Activated naive CD8-positive, alpha-beta T cell (primary cell): Measurements from ENCODE around the gene EXOSC7.

Experiments used
- H3K27ac Mint-ChIP-seq: one replicate; pipeline ENCODE4 v1.8.0; 2021; ENCODE audit warnings: mixed read lengths
- H3K27me3 Mint-ChIP-seq: one replicate; pipeline ENCODE4 v1.8.0; 2021; ENCODE audit warnings: mixed read lengths
- H3K36me3 Mint-ChIP-seq: one replicate; pipeline ENCODE4 v1.8.0; 2021; ENCODE audit warnings: mixed read lengths
- H3K4me1 Mint-ChIP-seq: one replicate; pipeline ENCODE4 v1.8.0; 2021; ENCODE audit warnings: low read depth, mixed read lengths
- H3K4me3 Mint-ChIP-seq: one replicate; pipeline ENCODE4 v1.8.0; 2021; ENCODE audit warnings: mild to moderate bottlenecking, mixed read lengths
- H3K9me3 Mint-ChIP-seq: one replicate; pipeline ENCODE4 v1.8.0; 2021; ENCODE audit warnings: low read depth, mixed read lengths

Gene EXOSC7

GRCh38 chr3:44954304-44954703 is 21.7 kb upstream of the EXOSC7 start:
- Mint-ChIP-seq H3K36me3 (peaks cover 5% of the 10 kb centered on the region), H3K4me3 (no peak overlapping the region), H3K27me3 (no peaks in the 10 kb centered on the region), H3K9me3 (no peaks in the 10 kb centered on the region), H3K27ac (no peak overlapping the region), H3K4me1 (peaks cover 20% of the 10 kb centered on the region)

GRCh38 chr3:44954962-44955361 is 21.1 kb upstream of the EXOSC7 start:
- H3K4me1 Mint-ChIP-seq = peaks cover 20% of the 10 kb centered on the region
- peak overlapping the region; percentile 55 for H3K27ac Mint-ChIP-seq
- H3K4me3 Mint-ChIP-seq = no peak overlapping the region
- no peaks in the 10 kb centered on the region for H3K9me3 Mint-ChIP-seq
- peaks cover 5% of the 10 kb centered on the region for H3K36me3 Mint-ChIP-seq
- H3K27me3 Mint-ChIP-seq = no peaks in the 10 kb centered on the region

- Mint-ChIP-seq H3K4me3 (no peak overlapping the region), H3K4me1 (peaks cover 23% of the 10 kb centered on the region)
These were observed 20.1 kb upstream of the EXOSC7 start for GRCh38 chr3:44955917-44956316.

GRCh38 chr3:44957986-44958385 is 18.1 kb upstream of the EXOSC7 start:
- Mint-ChIP-seq H3K36me3 (peaks cover 5% of the 10 kb centered on the region), H3K4me3 (no peak overlapping the region), H3K27ac (no peak overlapping the region), H3K27me3 (no peaks in the 10 kb centered on the region), H3K4me1 (peaks cover 26% of the 10 kb centered on the region), H3K9me3 (no peaks in the 10 kb centered on the region)

More at GRCh38 chr3:44955917-44956316, 20.1 kb upstream of the EXOSC7 start:
- H3K9me3 Mint-ChIP-seq = no peaks in the 10 kb centered on the region
- H3K27me3 Mint-ChIP-seq = no peaks in the 10 kb centered on the region
- H3K36me3 Mint-ChIP-seq = peaks cover 5% of the 10 kb centered on the region
- H3K27ac Mint-ChIP-seq = no peak overlapping the region

- H3K4me3 Mint-ChIP-seq = no peak overlapping the region
- no peak overlapping the region for H3K27ac Mint-ChIP-seq
- H3K4me1 Mint-ChIP-seq = peaks cover 30% of the 10 kb centered on the region
- H3K27me3 Mint-ChIP-seq = no peaks in the 10 kb centered on the region
- peaks cover 5% of the 10 kb centered on the region for H3K36me3 Mint-ChIP-seq
- H3K9me3 Mint-ChIP-seq = no peaks in the 10 kb centered on the region
These were observed 17.7 kb upstream of the EXOSC7 start for GRCh38 chr3:44958386-44958785.

- Mint-ChIP-seq H3K4me1 (peaks cover 38% of the 10 kb centered on the region), H3K27me3 (no peaks in the 10 kb centered on the region), H3K9me3 (no peaks in the 10 kb centered on the region), H3K27ac (no peak overlapping the region), H3K4me3 (no peak overlapping the region), H3K36me3 (peaks cover 5% of the 10 kb centered on the region)
These were observed 15.5 kb upstream of the EXOSC7 start for GRCh38 chr3:44960387-44961026.

GRCh38 chr3:44961888-44962287 is 14.2 kb upstream of the EXOSC7 start:
- no peak overlapping the region for H3K4me3 Mint-ChIP-seq
- no peak overlapping the region for H3K27ac Mint-ChIP-seq
- no peaks in the 10 kb centered on the region for H3K9me3 Mint-ChIP-seq
- no peaks in the 10 kb centered on the region for H3K27me3 Mint-ChIP-seq
- H3K36me3 Mint-ChIP-seq = peaks cover 6% of the 10 kb centered on the region
- peaks cover 46% of the 10 kb centered on the region for H3K4me1 Mint-ChIP-seq

- no peak overlapping the region for H3K27ac Mint-ChIP-seq
These were observed 13.2 kb upstream of the EXOSC7 start for GRCh38 chr3:44962621-44963393.

GRCh38 chr3:44963571-44964325 is 12.3 kb upstream of the EXOSC7 start:
- Mint-ChIP-seq H3K27ac (no peak overlapping the region), H3K36me3 (peaks cover 3% of the 10 kb centered on the region), H3K4me3 (no peak overlapping the region), H3K4me1 (peaks cover 58% of the 10 kb centered on the region), H3K27me3 (no peaks in the 10 kb centered on the region), H3K9me3 (no peaks in the 10 kb centered on the region)

More at GRCh38 chr3:44962621-44963393, 13.2 kb upstream of the EXOSC7 start:
- H3K4me3 Mint-ChIP-seq = no peak overlapping the region
- H3K36me3 Mint-ChIP-seq = peaks cover 3% of the 10 kb centered on the region
- no peaks in the 10 kb centered on the region for H3K9me3 Mint-ChIP-seq
- peaks cover 49% of the 10 kb centered on the region for H3K4me1 Mint-ChIP-seq
- H3K27me3 Mint-ChIP-seq = no peaks in the 10 kb centered on the region

- no peak overlapping the region for H3K27ac Mint-ChIP-seq
- no peaks in the 10 kb centered on the region for H3K9me3 Mint-ChIP-seq
- no peak overlapping the region for H3K4me3 Mint-ChIP-seq
- no peaks in the 10 kb centered on the region for H3K27me3 Mint-ChIP-seq
- peaks cover 73% of the 10 kb centered on the region for H3K4me1 Mint-ChIP-seq
- peaks cover 3% of the 10 kb centered on the region for H3K36me3 Mint-ChIP-seq
These were observed 10.9 kb upstream of the EXOSC7 start for GRCh38 chr3:44965165-44965564.

- Mint-ChIP-seq H3K4me1 (peaks cover 80% of the 10 kb centered on the region), H3K36me3 (peaks cover 3% of the 10 kb centered on the region), H3K9me3 (no peaks in the 10 kb centered on the region), H3K4me3 (peak overlapping the region; percentile 3), H3K27ac (peak overlapping the region; percentile 14), H3K27me3 (no peaks in the 10 kb centered on the region)
These were observed 9.2 kb upstream of the EXOSC7 start for GRCh38 chr3:44966795-44967278.

- no peak overlapping the region for H3K27ac Mint-ChIP-seq
- peaks cover 3% of the 10 kb centered on the region for H3K36me3 Mint-ChIP-seq
- no peak overlapping the region for H3K4me3 Mint-ChIP-seq
- H3K9me3 Mint-ChIP-seq = no peaks in the 10 kb centered on the region
- peaks cover 68% of the 10 kb centered on the region for H3K4me1 Mint-ChIP-seq
- H3K27me3 Mint-ChIP-seq = no peaks in the 10 kb centered on the region
These were observed 7.6 kb upstream of the EXOSC7 start for GRCh38 chr3:44968447-44968858.

GRCh38 chr3:44969154-44969827 is 6.8 kb upstream of the EXOSC7 start:
- Mint-ChIP-seq H3K4me3 (no peak overlapping the region), H3K27me3 (no peaks in the 10 kb centered on the region), H3K4me1 (peaks cover 63% of the 10 kb centered on the region), H3K27ac (peak overlapping the region; percentile 5), H3K9me3 (no peaks in the 10 kb centered on the region), H3K36me3 (peaks cover 3% of the 10 kb centered on the region)

- peaks cover 68% of the 10 kb centered on the region for H3K4me1 Mint-ChIP-seq
- H3K36me3 Mint-ChIP-seq = peaks cover 3% of the 10 kb centered on the region
- no peaks in the 10 kb centered on the region for H3K27me3 Mint-ChIP-seq
- H3K9me3 Mint-ChIP-seq = no peaks in the 10 kb centered on the region
- H3K27ac Mint-ChIP-seq = no peak overlapping the region
- no peak overlapping the region for H3K4me3 Mint-ChIP-seq
These were observed 6.2 kb upstream of the EXOSC7 start for GRCh38 chr3:44969828-44970179.
